ENCODE results near the gene ZFP30. TPM values are rescaled to one million over a fixed set of nuclear protein-coding genes. Genes with fewer than 3 reads are reported as not detected.

The ZFP30 gene
- polyA plus RNA-seq, 1 of the 3 experiments (the other 2 are of a cell fraction), result 2.3 TPM

DNA sequence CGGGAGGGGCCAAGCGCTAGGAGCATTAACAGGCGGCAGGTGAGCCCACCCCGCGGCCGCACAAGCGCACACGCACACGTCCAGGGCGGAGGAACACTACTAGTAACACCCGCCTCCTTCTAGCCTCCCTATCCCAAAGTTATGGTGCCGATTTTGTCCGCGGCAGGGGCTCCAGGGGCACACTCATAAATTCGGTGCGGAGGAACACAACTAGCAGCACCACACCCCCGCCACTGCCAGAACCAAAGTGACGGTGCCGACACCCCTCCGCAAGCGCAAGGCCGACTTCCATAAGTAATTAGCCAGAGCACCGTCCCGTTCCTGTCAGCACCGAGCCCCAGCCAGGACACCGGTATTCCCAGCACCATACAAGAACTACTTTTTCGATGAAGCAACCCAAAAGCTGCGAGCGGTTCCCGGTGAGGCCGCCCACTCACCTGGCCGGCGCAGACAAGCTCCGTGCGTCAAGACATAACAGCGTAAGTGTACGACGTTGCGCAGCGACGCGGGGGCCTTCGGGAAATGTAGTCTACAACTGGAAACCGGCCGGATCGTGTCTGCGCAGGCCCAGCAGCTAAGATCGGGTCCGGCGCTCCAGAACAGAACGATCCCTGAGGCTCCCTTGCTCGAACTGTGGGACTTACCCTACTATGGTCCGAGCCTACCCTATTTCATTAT is 60.8 kb downstream of the ZFP30 start, which contains the start of the genes ZNF540 and ZNF571 (continued):
- TF ChIP-seq USF1 (IDR thresholded peaks at IDR 0.05; ENCODE audit: borderline replicate concordance, low read depth), result no peak
- peak; percentile 83 for TF ChIP-seq CHD2 (IDR thresholded peaks at IDR 0.05; ENCODE audit: low read length, partially characterized antibody)
- no peak for TF ChIP-seq GABPA (IDR thresholded peaks at IDR 0.05; ENCODE audit: low read depth)
- TF ChIP-seq, protein P1, sequence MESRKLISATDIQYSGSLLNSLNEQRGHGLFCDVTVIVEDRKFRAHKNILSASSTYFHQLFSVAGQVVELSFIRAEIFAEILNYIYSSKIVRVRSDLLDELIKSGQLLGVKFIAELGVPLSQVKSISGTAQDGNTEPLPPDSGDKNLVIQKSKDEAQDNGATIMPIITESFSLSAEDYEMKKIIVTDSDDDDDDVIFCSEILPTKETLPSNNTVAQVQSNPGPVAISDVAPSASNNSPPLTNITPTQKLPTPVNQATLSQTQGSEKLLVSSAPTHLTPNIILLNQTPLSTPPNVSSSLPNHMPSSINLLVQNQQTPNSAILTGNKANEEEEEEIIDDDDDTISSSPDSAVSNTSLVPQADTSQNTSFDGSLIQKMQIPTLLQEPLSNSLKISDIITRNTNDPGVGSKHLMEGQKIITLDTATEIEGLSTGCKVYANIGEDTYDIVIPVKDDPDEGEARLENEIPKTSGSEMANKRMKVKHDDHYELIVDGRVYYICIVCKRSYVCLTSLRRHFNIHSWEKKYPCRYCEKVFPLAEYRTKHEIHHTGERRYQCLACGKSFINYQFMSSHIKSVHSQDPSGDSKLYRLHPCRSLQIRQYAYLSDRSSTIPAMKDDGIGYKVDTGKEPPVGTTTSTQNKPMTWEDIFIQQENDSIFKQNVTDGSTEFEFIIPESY (IDR thresholded peaks at IDR 0.05; ENCODE audit: borderline replicate concordance, low read depth), result no peak
- TF ChIP-seq, protein P2, sequence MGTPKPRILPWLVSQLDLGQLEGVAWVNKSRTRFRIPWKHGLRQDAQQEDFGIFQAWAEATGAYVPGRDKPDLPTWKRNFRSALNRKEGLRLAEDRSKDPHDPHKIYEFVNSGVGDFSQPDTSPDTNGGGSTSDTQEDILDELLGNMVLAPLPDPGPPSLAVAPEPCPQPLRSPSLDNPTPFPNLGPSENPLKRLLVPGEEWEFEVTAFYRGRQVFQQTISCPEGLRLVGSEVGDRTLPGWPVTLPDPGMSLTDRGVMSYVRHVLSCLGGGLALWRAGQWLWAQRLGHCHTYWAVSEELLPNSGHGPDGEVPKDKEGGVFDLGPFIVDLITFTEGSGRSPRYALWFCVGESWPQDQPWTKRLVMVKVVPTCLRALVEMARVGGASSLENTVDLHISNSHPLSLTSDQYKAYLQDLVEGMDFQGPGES (IDR thresholded peaks at IDR 0.05; ENCODE audit: low read depth, low read length), result no peak
- TF ChIP-seq ELF1 (IDR thresholded peaks at IDR 0.05), result no peak
- no peak for TF ChIP-seq EP300 (IDR thresholded peaks at IDR 0.05; ENCODE audit: borderline replicate concordance in 1 of 2, low read depth in 1 of 2, low read length in 1 of 2)
- no peak for TF ChIP-seq TAF1 (IDR thresholded peaks at IDR 0.05; ENCODE audit: borderline replicate concordance, low read depth, low read length)
- TF ChIP-seq, protein P3, sequence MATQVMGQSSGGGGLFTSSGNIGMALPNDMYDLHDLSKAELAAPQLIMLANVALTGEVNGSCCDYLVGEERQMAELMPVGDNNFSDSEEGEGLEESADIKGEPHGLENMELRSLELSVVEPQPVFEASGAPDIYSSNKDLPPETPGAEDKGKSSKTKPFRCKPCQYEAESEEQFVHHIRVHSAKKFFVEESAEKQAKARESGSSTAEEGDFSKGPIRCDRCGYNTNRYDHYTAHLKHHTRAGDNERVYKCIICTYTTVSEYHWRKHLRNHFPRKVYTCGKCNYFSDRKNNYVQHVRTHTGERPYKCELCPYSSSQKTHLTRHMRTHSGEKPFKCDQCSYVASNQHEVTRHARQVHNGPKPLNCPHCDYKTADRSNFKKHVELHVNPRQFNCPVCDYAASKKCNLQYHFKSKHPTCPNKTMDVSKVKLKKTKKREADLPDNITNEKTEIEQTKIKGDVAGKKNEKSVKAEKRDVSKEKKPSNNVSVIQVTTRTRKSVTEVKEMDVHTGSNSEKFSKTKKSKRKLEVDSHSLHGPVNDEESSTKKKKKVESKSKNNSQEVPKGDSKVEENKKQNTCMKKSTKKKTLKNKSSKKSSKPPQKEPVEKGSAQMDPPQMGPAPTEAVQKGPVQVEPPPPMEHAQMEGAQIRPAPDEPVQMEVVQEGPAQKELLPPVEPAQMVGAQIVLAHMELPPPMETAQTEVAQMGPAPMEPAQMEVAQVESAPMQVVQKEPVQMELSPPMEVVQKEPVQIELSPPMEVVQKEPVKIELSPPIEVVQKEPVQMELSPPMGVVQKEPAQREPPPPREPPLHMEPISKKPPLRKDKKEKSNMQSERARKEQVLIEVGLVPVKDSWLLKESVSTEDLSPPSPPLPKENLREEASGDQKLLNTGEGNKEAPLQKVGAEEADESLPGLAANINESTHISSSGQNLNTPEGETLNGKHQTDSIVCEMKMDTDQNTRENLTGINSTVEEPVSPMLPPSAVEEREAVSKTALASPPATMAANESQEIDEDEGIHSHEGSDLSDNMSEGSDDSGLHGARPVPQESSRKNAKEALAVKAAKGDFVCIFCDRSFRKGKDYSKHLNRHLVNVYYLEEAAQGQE (IDR thresholded peaks at IDR 0.05; ENCODE audit: low read depth, low read length), result no peak
- peak; percentile 66; the same call in 1 of the 2 replicates for TF ChIP-seq POLR2AphosphoS5 (IDR thresholded peaks at IDR 0.05; ENCODE audit: low read depth, low read length)
- 0 out of 2 replicates have a peak, but pooled peaks have one; percentile 26 for TF ChIP-seq FOXJ3 (CRISPR knock-in tag; IDR thresholded peaks at IDR 0.05)
- no peak for TF ChIP-seq MEF2A (IDR thresholded peaks at IDR 0.05; ENCODE audit: borderline replicate concordance, low read depth)
- peak; percentile 80 for TF ChIP-seq NRF1 (IDR thresholded peaks at IDR 0.05; ENCODE audit: low read depth, low read length)
- TF ChIP-seq FOXM1 (IDR thresholded peaks at IDR 0.05; ENCODE audit: low read depth), result no peak
- TF ChIP-seq, protein P4, sequence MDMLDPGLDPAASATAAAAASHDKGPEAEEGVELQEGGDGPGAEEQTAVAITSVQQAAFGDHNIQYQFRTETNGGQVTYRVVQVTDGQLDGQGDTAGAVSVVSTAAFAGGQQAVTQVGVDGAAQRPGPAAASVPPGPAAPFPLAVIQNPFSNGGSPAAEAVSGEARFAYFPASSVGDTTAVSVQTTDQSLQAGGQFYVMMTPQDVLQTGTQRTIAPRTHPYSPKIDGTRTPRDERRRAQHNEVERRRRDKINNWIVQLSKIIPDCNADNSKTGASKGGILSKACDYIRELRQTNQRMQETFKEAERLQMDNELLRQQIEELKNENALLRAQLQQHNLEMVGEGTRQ (IDR thresholded peaks at IDR 0.05; ENCODE audit: borderline replicate concordance, low read depth, low read length), result no peak
- TF ChIP-seq FOSL2 (IDR thresholded peaks at IDR 0.05; ENCODE audit: borderline replicate concordance, low read depth), result no peak

Data from SK-N-SH (cell line).